Nephron progenitor cell (in vitro differentiated cells): ENCODE data around the gene SUMF1.

Experiments
- DNase-seq: peaks from one replicate; pipeline ENCODE4 v3.0.0; 2021
- H3K27ac Mint-ChIP-seq: 2 replicates; pipeline ENCODE4 v1.8.0; 2021; ENCODE audit warnings: mild to moderate bottlenecking, moderate library complexity, mixed read lengths
- H3K27me3 Mint-ChIP-seq: 2 replicates; pipeline ENCODE4 v1.8.0; 2021; ENCODE audit warnings: mild to moderate bottlenecking, low read depth, mixed read lengths; ENCODE audit not compliant: poor library complexity
- H3K36me3 Mint-ChIP-seq: 2 replicates; pipeline ENCODE4 v1.8.0; 2021; ENCODE audit warnings: low read depth, mixed read lengths
- H3K4me1 Mint-ChIP-seq: 2 replicates; pipeline ENCODE4 v1.8.0; 2021; ENCODE audit warnings: mixed read lengths
- H3K4me3 Mint-ChIP-seq: 2 replicates; pipeline ENCODE4 v1.8.0; 2021; ENCODE audit warnings: mild to moderate bottlenecking, moderate library complexity, mixed read lengths
- H3K9me3 Mint-ChIP-seq: 2 replicates; pipeline ENCODE4 v1.8.0; 2021; ENCODE audit warnings: mild to moderate bottlenecking, moderate library complexity, mixed read lengths
- CTCF ChIP-seq: fragments of 200-600 bp; sonication (generic); IDR thresholded peaks from 2 replicates; pipeline ENCODE4 v1.5.0; 2021; ENCODE audit warnings: antibody characterized with exemption

SUMF1 gene

GRCh38 chr3:4340077-4340410 is 127.0 kb downstream of the SUMF1 start:
- DNase-seq: no peak
- Mint-ChIP-seq H3K4me3 (no peak overlapping the region), H3K4me1 (peaks cover 41% of the 10 kb centered on the region), H3K9me3 (peaks cover 16% of the 10 kb centered on the region), H3K27ac (no peak overlapping the region), H3K27me3 (no peaks in the 10 kb centered on the region), H3K36me3 (peaks cover 23% of the 10 kb centered on the region)
- no peak for TF ChIP-seq CTCF

GRCh38 chr3:4338751-4339150 is 128.3 kb downstream of the SUMF1 start:
- no peak overlapping the region for H3K4me3 Mint-ChIP-seq
- DNase-seq: no peak
- no peaks in the 10 kb centered on the region for H3K27me3 Mint-ChIP-seq
- H3K9me3 Mint-ChIP-seq: peaks cover 7% of the 10 kb centered on the region
- no peak for TF ChIP-seq CTCF
- no peak overlapping the region for H3K27ac Mint-ChIP-seq
- peaks cover 43% of the 10 kb centered on the region for H3K4me1 Mint-ChIP-seq
- H3K36me3 Mint-ChIP-seq: peaks cover 12% of the 10 kb centered on the region

- Mint-ChIP-seq H3K4me1 (peaks cover 36% of the 10 kb centered on the region), H3K27me3 (no peaks in the 10 kb centered on the region)
- TF ChIP-seq CTCF: no peak
These were observed 130.1 kb downstream of the SUMF1 start for GRCh38 chr3:4336850-4337546.

GRCh38 chr3:4335840-4336562 is 131.1 kb downstream of the SUMF1 start:
- no peak overlapping the region for H3K4me3 Mint-ChIP-seq
- no peaks in the 10 kb centered on the region for H3K27me3 Mint-ChIP-seq
- H3K27ac Mint-ChIP-seq: no peak overlapping the region
- H3K4me1 Mint-ChIP-seq: peaks cover 33% of the 10 kb centered on the region
- no peak for DNase-seq
- peaks cover 25% of the 10 kb centered on the region for H3K36me3 Mint-ChIP-seq
- peaks cover 24% of the 10 kb centered on the region for H3K9me3 Mint-ChIP-seq
- no peak for TF ChIP-seq CTCF

More at GRCh38 chr3:4336850-4337546, 130.1 kb downstream of the SUMF1 start:
- no peak overlapping the region for H3K4me3 Mint-ChIP-seq
- DNase-seq: no peak
- H3K27ac Mint-ChIP-seq: peak overlapping the region; percentile 39
- peaks cover 24% of the 10 kb centered on the region for H3K36me3 Mint-ChIP-seq
- H3K9me3 Mint-ChIP-seq: peaks cover 23% of the 10 kb centered on the region

- Mint-ChIP-seq H3K27me3 (no peaks in the 10 kb centered on the region), H3K4me1 (peaks cover 23% of the 10 kb centered on the region)
These were observed 132.5 kb downstream of the SUMF1 start for GRCh38 chr3:4334548-4334947.

More at GRCh38 chr3:4334548-4334947, 132.5 kb downstream of the SUMF1 start:
- no peak for TF ChIP-seq CTCF
- Mint-ChIP-seq H3K36me3 (peaks cover 33% of the 10 kb centered on the region), H3K4me3 (no peak overlapping the region), H3K27ac (no peak overlapping the region), H3K9me3 (peaks cover 36% of the 10 kb centered on the region)
- DNase-seq: no peak
